CD4-positive, alpha-beta T cell (primary cell): ENCODE data around the gene TTC33. TPM values are rescaled to one million over a fixed set of nuclear protein-coding genes. Genes with fewer than 3 reads are reported as not detected.

ENCODE experiments used
- ATAC-seq: fragments of 200-7000 bp; cut with Tn5 transposase; one replicate; pipeline ENCODE4 v1.10.0; 2022; ENCODE audit warnings: mild to moderate bottlenecking; ENCODE audit not compliant: poor library complexity
- CTCF ChIA-PET: fragments of 350-600 bp; sonication (Branson Sonifier 250); formaldehyde crosslinking; loops from one replicate; lab custom pipeline; 2021; ENCODE audit warnings: antibody characterized with exemption, inconsistent platforms; lab: Charles Lee
- POLR2A ChIA-PET: fragments of 350-600 bp; sonication (Branson Sonifier 250); formaldehyde crosslinking; loops from one replicate; lab custom pipeline; 2021; ENCODE audit warnings: antibody characterized with exemption, inconsistent platforms; lab: Charles Lee
- DNase-seq, 14 experiments: peaks; one replicate each; pipeline ENCODE4 v3.0.0-alpha.2; 2013 to 2020; ENCODE audit warnings: mixed read lengths in 2 of 14
- H3K27ac ChIP-seq, 2 donors: one replicate each; pipeline versions ENCODE4 v1.5.1 to v1.7.0; 2013; ENCODE audit warnings: low read length in 2 of 2, low read depth in 1 of 2, mild to moderate bottlenecking in 1 of 2
- H3K27me3 ChIP-seq, 2 experiments: 1 replicate in 1 of 2; 2 replicates in 1 of 2; pipeline versions ENCODE4 v1.6.1 to v1.7.0; 2013; ENCODE audit warnings: low read length in 2 of 2, control low read depth in 1 of 2, mild to moderate bottlenecking in 1 of 2, moderate library complexity in 1 of 2; ENCODE audit not compliant: insufficient read depth in 2 of 2, control insufficient read depth in 1 of 2
- H3K36me3 ChIP-seq: one replicate; pipeline ENCODE4 v1.6.1; 2013; ENCODE audit warnings: low read length, control low read depth; ENCODE audit not compliant: insufficient read depth
- H3K4me1 ChIP-seq: one replicate; pipeline ENCODE4 v1.6.1; 2013; ENCODE audit warnings: low read length, control low read depth; ENCODE audit not compliant: insufficient read depth
- H3K4me3 ChIP-seq: one replicate; pipeline ENCODE4 v1.5.1; 2013; ENCODE audit warnings: mild to moderate bottlenecking, low read length, moderate library complexity
- H3K9me3 ChIP-seq, 2 experiments: 1 replicate in 1 of 2; 2 replicates in 1 of 2; pipeline versions ENCODE4 v1.6.1 to v1.7.0; 2013; ENCODE audit warnings: low read length in 2 of 2, mild to moderate bottlenecking in 2 of 2, control low read depth in 1 of 2, moderate library complexity in 1 of 2; ENCODE audit not compliant: control insufficient read depth in 1 of 2, insufficient read depth in 1 of 2
- H3K27ac Mint-ChIP-seq: one replicate; pipeline ENCODE4 v1.8.0; 2020; ENCODE audit warnings: mixed read lengths
- H3K27me3 Mint-ChIP-seq: one replicate; pipeline ENCODE4 v1.8.0; 2021; ENCODE audit warnings: mixed read lengths
- H3K36me3 Mint-ChIP-seq: one replicate; pipeline ENCODE4 v1.8.0; 2021; ENCODE audit warnings: low read depth, mixed read lengths
- H3K4me1 Mint-ChIP-seq: one replicate; pipeline ENCODE4 v1.8.0; 2021; ENCODE audit warnings: low read depth, mixed read lengths
- H3K4me3 Mint-ChIP-seq: one replicate; pipeline ENCODE4 v1.8.0; 2020; ENCODE audit warnings: mild to moderate bottlenecking, mixed read lengths
- H3K9me3 Mint-ChIP-seq: one replicate; pipeline ENCODE4 v1.8.0; 2020; ENCODE audit warnings: mixed read lengths
- CTCF ChIP-seq: fragments of 200-600 bp; IDR thresholded peaks from one replicate; pipeline ENCODE4 v1.8.0; 2022; ENCODE audit warnings: antibody characterized with exemption, mild to moderate bottlenecking
- intact Hi-C, 2 experiments: fragments of 100-400 bp; cut with DNase I in 1 of 2; cut with micrococcal nuclease in 1 of 2; formaldehyde crosslinking; loops; one replicate each; pipeline versions ENCODE4 v1.15.1 to v1.9.0; 2023 to 2025; cut with DNase I, micrococcal nuclease
- total RNA-seq, 174 experiments: library from RNA in 2 of 174; stranded (reverse) in 2 of 174; gene quantifications; one replicate each; pipeline ENCODE4 v1.2.3 and lab custom pipeline; 2021 to 2026

The TTC33 gene
- total RNA-seq, 2 experiments from 2014 or later: 8.7 to 12.0 TPM

- H3K27ac ChIP-seq: peak overlapping the region; percentile 63 to 82
- ChIA-PET POLR2A (interaction anchor here (0.6 to 9.6 kb wide), 9 partner anchors 11 to 303 kb away, joined by 3 to 103 read pairs (median 7); no protein-coding TSS in a partner anchor), CTCF (interaction anchor here (1.4 kb wide), 1 partner anchor 190 kb away, joined by 3 read pairs; no protein-coding TSS in a partner anchor)
- H3K4me1 ChIP-seq: peaks cover 21% of the 10 kb centered on the region
- Mint-ChIP-seq H3K27me3 (no peaks in the 10 kb centered on the region), H3K4me1 (peaks cover 60% of the 10 kb centered on the region), H3K27ac (peak overlapping the region; percentile 84), H3K4me3 (peak overlapping the region; percentile 99), H3K9me3 (no peaks in the 10 kb centered on the region), H3K36me3 (peaks cover 74% of the 10 kb centered on the region)
- H3K27me3 ChIP-seq: no peaks in the 10 kb centered on the region
- peaks cover 9% of the 10 kb centered on the region for H3K36me3 ChIP-seq
- intact Hi-C loops: loop anchor here (2.0 to 5.0 kb wide), 4 partner anchors 59 to 271 kb away; no protein-coding TSS in a partner anchor
- H3K9me3 ChIP-seq: no peaks in the 10 kb centered on the region
- TF ChIP-seq CTCF: no peak
- H3K4me3 ChIP-seq: peak overlapping the region; percentile 91
- DNase-seq: peak in 9 of 14 experiments; percentile 12 to 67 (median 44)
- ATAC-seq: no peak
Observed at GRCh38 chr5:40681363-40682153, 74.2 kb downstream of the TTC33 start.

DNA sequence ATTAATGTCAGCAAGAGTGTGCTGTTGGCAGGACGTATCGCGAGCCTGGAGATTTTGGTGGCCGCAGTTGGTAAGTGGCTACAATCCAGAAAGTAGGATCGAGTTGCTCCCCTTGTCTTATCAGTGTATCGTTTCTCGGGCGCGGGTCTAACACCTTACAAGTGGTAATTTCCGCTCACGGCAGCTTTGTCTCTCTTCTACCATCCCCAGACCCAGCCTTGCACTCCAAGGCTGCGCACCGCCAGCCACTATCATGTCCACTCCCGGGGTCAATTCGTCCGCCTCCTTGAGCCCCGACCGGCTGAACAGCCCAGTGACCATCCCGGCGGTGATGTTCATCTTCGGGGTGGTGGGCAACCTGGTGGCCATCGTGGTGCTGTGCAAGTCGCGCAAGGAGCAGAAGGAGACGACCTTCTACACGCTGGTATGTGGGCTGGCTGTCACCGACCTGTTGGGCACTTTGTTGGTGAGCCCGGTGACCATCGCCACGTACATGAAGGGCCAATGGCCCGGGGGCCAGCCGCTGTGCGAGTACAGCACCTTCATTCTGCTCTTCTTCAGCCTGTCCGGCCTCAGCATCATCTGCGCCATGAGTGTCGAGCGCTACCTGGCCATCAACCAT, 74.9 kb downstream of the TTC33 start:
- Histone ChIP-seq H3K4me1 (peaks cover 24% of the 10 kb centered on the region), H3K27ac (peak overlapping the region; percentile 63 to 82), H3K9me3 (no peaks in the 10 kb centered on the region), H3K36me3 (peaks cover 8% of the 10 kb centered on the region), H3K27me3 (no peaks in the 10 kb centered on the region), H3K4me3 (peak overlapping the region; percentile 91)
- ChIA-PET POLR2A (interaction anchor here (0.6 to 9.6 kb wide), 22 partner anchors 8 to 303 kb away, joined by 3 to 103 read pairs (median 6); no protein-coding TSS in a partner anchor), CTCF (interaction anchor here (0.9 to 1.6 kb wide), 3 partner anchors 8 to 296 kb away, joined by 3 to 9 read pairs (median 5); no protein-coding TSS in a partner anchor)
- no peaks in the 10 kb centered on the region for H3K9me3 Mint-ChIP-seq
- DNase-seq (peak; percentile 26 to 74 (median 44)), ATAC-seq (no peak)
- peaks cover 67% of the 10 kb centered on the region for H3K36me3 Mint-ChIP-seq
- intact Hi-C loops: loop anchor here (2.0 to 5.0 kb wide), 4 partner anchors 59 to 270 kb away; no protein-coding TSS in a partner anchor
- H3K27ac Mint-ChIP-seq: peak overlapping the region; percentile 84
- no peaks in the 10 kb centered on the region for H3K27me3 Mint-ChIP-seq
- H3K4me3 Mint-ChIP-seq: peak overlapping the region; percentile 99
- peak; percentile 24 for TF ChIP-seq CTCF
- H3K4me1 Mint-ChIP-seq: peaks cover 60% of the 10 kb centered on the region
